Upper lobe of left lung (tissue), 6 donors: ENCODE measurements around the gene PTPRN. TPM values are rescaled to one million over a fixed set of nuclear protein-coding genes. Genes with fewer than 3 reads are reported as not detected.

ENCODE experiments used
- ATAC-seq, 2 donors: fragments of 200-7000 bp; cut with Tn5 transposase; one replicate each; pipeline ENCODE4 v1.9.1; 2022; ENCODE audit warnings: mild to moderate bottlenecking in 2 of 2, moderate library complexity in 2 of 2; ENCODE audit not compliant: low FRiP score in 2 of 2
- DNase-seq, 2 donors: peaks; one replicate each; pipeline ENCODE4 v3.0.0-alpha.2; 2019 to 2020
- H3K27ac ChIP-seq, 4 donors: fragments of 200-600 bp; sonication (generic); one replicate each; pipeline ENCODE4 v1.5.1; 2016 to 2019
- H3K27me3 ChIP-seq, 4 donors: fragments of 200-600 bp; sonication (generic); one replicate each; pipeline ENCODE4 v1.5.1; 2017 to 2019
- H3K36me3 ChIP-seq, 4 donors: fragments of 200-600 bp; sonication (generic); one replicate each; pipeline ENCODE4 v1.5.1; 2016 to 2019
- H3K4me1 ChIP-seq, 4 donors: fragments of 200-600 bp; sonication (generic); one replicate each; pipeline ENCODE4 v1.5.1; 2018 to 2019
- H3K4me3 ChIP-seq, 4 donors: fragments of 200-600 bp; sonication (generic); one replicate each; pipeline ENCODE4 v1.5.1; 2017 to 2019; ENCODE audit warnings: mild to moderate bottlenecking in 2 of 4, moderate library complexity in 1 of 4
- H3K9me3 ChIP-seq, 4 donors: fragments of 200-600 bp; sonication (generic); one replicate each; pipeline ENCODE4 v1.5.1; 2018 to 2019
- EP300 ChIP-seq, 4 donors: sonication (generic); formaldehyde crosslinking; IDR thresholded peaks; one replicate each; pipeline ENCODE4 v1.5.1; 2017; ENCODE audit warnings: antibody characterized with exemption in 4 of 4, control low read depth in 2 of 4
- POLR2A ChIP-seq, 4 donors: fragments of 450-650 bp; IDR thresholded peaks; one replicate each; pipeline ENCODE4 v1.5.1; 2016 to 2017; ENCODE audit warnings: antibody characterized with exemption in 4 of 4, mild to moderate bottlenecking in 2 of 4
- POLR2AphosphoS5 ChIP-seq, 2 donors: sonication (generic); formaldehyde crosslinking; IDR thresholded peaks; one replicate each; pipeline ENCODE4 v1.5.1; 2017; ENCODE audit warnings: antibody characterized with exemption in 2 of 2
- WGBS, 2 donors: methylation state at CpG; one replicate each; pipeline ENCODE4 v1.1.5; 2017 to 2018; 5-methylcytosine and 5-hydroxymethylcytosine counted together
- total RNA-seq, 6 donors: library from RNA; depleted of rRNA in 4 of 6; stranded (reverse); fragments of >200 nt in 4 of 6; gene quantifications; one replicate each; pipeline versions ENCODE4 v1.1.0 to v1.2.1, GENCODE V29; 2016 to 2021
- TF ChIP-seq, protein P1 (sequence below), 6 experiments: fragments of 450-650 bp in 4 of 6; fragments of 200-600 bp in 2 of 6; sonication (generic) in 2 of 6; IDR thresholded peaks; one replicate each; pipeline ENCODE4 v1.5.1; 2016 to 2019; ENCODE audit warnings: antibody characterized with exemption in 6 of 6
- donor health status: DM: no; HTN: no; CAD: no; lungs with moderate emphysema.
- donor health status: DM: no; HTN: yes; CAD: no; lungs with severe emphysema.

The PTPRN gene
- total RNA-seq, 6 donors from 2014 or later = 0.20 to 4.4 (median 0.68) TPM; not detected in 2

DNA sequence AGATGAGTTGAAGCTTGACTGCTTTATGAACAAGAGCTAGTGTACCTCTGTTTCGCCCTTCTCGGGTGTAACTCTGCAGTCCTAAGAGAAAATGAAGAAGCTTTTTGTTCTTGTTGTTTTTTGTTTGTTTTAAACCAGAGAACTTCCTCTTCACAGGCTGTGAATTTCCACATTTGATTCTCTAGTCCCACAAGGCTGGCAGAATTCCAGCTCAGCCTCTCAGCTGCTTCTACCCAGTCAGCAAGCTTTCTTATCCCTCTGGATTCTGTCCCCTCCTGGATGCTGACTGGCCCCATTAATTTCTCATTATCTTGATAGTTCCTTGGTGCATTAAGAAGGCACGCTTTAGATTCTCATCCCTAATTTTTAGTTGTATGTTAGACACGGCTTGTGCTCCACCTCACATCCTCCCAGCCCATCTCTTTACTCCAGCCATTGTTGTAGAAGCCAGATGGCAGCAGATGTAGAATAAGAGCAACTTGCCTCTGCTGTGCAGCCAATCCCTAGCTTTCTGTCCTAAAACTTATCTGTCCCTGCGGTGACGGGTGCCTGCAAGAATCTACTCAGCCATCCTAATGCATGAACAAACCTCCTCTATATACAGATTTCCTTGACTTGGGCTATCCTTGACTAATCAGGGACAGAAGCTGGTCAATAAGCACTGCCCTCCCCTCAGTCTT lies 35.7 kb upstream of the PTPRN start:
- peak in 1 of 2 donors; percentile 62 for DNase-seq
- Histone ChIP-seq H3K27ac (no peak overlapping the region), H3K36me3 (no peaks in the 10 kb centered on the region), H3K4me3 (no peak overlapping the region), H3K9me3 (no peaks in the 10 kb centered on the region), H3K27me3 (no peaks in the 10 kb centered on the region), H3K4me1 (no peaks in the 10 kb centered on the region)
- TF ChIP-seq, protein P1, sequence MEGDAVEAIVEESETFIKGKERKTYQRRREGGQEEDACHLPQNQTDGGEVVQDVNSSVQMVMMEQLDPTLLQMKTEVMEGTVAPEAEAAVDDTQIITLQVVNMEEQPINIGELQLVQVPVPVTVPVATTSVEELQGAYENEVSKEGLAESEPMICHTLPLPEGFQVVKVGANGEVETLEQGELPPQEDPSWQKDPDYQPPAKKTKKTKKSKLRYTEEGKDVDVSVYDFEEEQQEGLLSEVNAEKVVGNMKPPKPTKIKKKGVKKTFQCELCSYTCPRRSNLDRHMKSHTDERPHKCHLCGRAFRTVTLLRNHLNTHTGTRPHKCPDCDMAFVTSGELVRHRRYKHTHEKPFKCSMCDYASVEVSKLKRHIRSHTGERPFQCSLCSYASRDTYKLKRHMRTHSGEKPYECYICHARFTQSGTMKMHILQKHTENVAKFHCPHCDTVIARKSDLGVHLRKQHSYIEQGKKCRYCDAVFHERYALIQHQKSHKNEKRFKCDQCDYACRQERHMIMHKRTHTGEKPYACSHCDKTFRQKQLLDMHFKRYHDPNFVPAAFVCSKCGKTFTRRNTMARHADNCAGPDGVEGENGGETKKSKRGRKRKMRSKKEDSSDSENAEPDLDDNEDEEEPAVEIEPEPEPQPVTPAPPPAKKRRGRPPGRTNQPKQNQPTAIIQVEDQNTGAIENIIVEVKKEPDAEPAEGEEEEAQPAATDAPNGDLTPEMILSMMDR (IDR thresholded peaks at IDR 0.05) = no peak
- TF ChIP-seq POLR2A (IDR thresholded peaks at IDR 0.05) (no peak), POLR2AphosphoS5 (IDR thresholded peaks at IDR 0.05) (no peak), EP300 (IDR thresholded peaks at IDR 0.05) (no peak)
- peak in 1 of 2 donors; percentile 8 for ATAC-seq
- WGBS, 2 donors = 37 to 39% methylated on average over 6 of the region's 6 CpGs

DNA sequence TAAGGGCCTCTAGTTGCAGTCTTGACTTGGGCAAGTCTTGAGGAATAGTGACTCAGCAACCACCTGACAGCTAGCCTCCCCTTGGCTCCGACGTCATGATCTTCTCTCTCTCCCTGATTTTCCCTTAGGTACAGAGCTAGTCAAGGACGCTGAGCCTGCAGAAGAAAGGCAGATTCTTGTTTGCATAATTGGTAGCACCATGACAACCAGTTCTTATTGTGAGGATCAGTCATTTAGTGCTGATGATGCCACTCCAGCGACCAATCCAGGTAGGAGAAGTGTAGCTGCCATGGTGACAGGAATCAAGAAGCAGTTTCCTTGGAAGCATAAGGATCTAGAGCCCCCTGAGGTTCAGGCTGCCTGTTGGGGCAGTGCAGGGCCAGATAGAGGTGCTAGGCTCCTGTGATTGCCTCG lies 26.2 kb upstream of the PTPRN start:
- peaks cover 0 to 16% (median 0%) of the 10 kb centered on the region in 4 donors for H3K9me3 ChIP-seq
- peaks cover 0 to 13% (median 5%) of the 10 kb centered on the region in 4 donors for H3K27me3 ChIP-seq
- no peak overlapping the region for H3K27ac ChIP-seq
- 41 to 49% methylated on average over 3 to 5 of the region's 5 CpGs for WGBS, 2 donors
- DNase-seq (no peak), ATAC-seq (no peak)
- no peak for TF ChIP-seq POLR2AphosphoS5 (IDR thresholded peaks at IDR 0.05)
- TF ChIP-seq EP300 (IDR thresholded peaks at IDR 0.05) = no peak
- TF ChIP-seq, protein P1 (IDR thresholded peaks at IDR 0.05) = no peak
- TF ChIP-seq POLR2A (IDR thresholded peaks at IDR 0.05) = no peak
- H3K4me1 ChIP-seq = no peaks in the 10 kb centered on the region
- H3K36me3 ChIP-seq = no peaks in the 10 kb centered on the region
- H3K4me3 ChIP-seq = no peak overlapping the region

DNA sequence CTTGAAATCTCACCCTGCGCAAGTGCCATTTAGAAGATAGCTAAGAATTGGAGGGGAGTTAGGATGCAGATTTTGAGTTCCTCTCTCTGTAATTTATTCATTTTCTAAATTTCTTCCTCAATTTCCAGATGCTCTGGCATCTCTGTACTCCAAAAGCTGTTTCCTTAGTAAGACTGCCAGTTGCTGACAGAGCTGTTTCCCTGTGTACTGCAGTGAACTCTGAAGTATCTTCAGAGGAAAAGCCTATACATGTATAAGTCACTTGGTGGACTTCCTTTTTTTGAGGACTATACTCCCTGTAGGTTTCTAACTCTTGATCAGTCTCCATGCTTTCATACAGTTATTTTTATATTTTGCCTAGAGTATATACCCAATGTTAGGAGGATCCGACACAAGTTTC lies 24.9 kb upstream of the PTPRN start:
- WGBS, 2 donors = 69 to 93% methylated on average over 2 of the region's 2 CpGs

DNA sequence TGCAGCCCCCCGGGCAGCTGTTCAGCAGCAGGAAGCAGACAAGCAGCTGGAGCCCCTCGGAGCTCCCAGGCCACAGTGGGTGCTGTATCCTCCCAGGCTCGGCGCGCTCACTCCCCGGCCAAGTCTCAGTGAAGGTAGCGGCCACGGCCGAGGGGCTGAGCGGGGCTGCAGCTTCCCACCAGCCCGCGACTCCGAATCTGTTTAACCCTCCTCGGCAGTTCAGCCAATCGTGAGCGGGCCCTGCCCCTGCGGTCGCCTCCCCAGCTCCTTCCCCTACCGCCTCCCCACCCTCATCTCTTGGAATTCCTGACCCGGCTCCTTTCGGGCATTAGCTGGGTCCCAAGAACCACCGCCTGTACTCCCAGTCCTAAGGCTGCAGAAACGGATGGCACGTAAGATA lies 23.3 kb upstream of the PTPRN start, which contains the start of gene RESP18:
RESP18 (minus strand) TSS at position 203 of the 400 bp plus-strand sequence.
- TF ChIP-seq, protein P1 (IDR thresholded peaks at IDR 0.05) = no peak
- TF ChIP-seq EP300 (IDR thresholded peaks at IDR 0.05) (no peak), POLR2AphosphoS5 (IDR thresholded peaks at IDR 0.05) (no peak), POLR2A (IDR thresholded peaks at IDR 0.05) (no peak)
- Histone ChIP-seq H3K4me3 (no peak within 1 kb of the TSS), H3K36me3 (no peaks in the 10 kb centered on the region), H3K27me3 (peaks cover 0 to 13% (median 5%) of the 10 kb centered on the region in 4 donors), H3K4me1 (no peaks in the 10 kb centered on the region), H3K9me3 (peaks cover 0 to 16% (median 0%) of the 10 kb centered on the region in 4 donors), H3K27ac (no peak within 1 kb of the TSS)
- WGBS, 2 donors = 7% methylated on average over 23 to 24 of the region's 24 CpGs
- DNase-seq = peak in 1 of 2 donors; percentile 58
- ATAC-seq = no peak

More for the DNA sequence above, 24.9 kb upstream of the PTPRN start:
- H3K9me3 ChIP-seq = peaks cover 0 to 16% (median 0%) of the 10 kb centered on the region in 4 donors
- TF ChIP-seq POLR2AphosphoS5 (IDR thresholded peaks at IDR 0.05) (no peak), POLR2A (IDR thresholded peaks at IDR 0.05) (no peak), EP300 (IDR thresholded peaks at IDR 0.05) (no peak)
- TF ChIP-seq, protein P1 (IDR thresholded peaks at IDR 0.05) = no peak
- ATAC-seq (no peak), DNase-seq (no peak)
- no peak overlapping the region for H3K27ac ChIP-seq
- H3K36me3 ChIP-seq = no peaks in the 10 kb centered on the region
- H3K27me3 ChIP-seq = peaks cover 0 to 13% (median 5%) of the 10 kb centered on the region in 4 donors
- H3K4me1 ChIP-seq = no peaks in the 10 kb centered on the region
- no peak overlapping the region for H3K4me3 ChIP-seq
